Measurements from ENCODE around the gene MLLT1. TPM values are rescaled to one million over a fixed set of nuclear protein-coding genes. Genes with fewer than 3 reads are reported as not detected.

Gene MLLT1
- total RNA-seq, 1 donor: 7.8 TPM

DNA sequence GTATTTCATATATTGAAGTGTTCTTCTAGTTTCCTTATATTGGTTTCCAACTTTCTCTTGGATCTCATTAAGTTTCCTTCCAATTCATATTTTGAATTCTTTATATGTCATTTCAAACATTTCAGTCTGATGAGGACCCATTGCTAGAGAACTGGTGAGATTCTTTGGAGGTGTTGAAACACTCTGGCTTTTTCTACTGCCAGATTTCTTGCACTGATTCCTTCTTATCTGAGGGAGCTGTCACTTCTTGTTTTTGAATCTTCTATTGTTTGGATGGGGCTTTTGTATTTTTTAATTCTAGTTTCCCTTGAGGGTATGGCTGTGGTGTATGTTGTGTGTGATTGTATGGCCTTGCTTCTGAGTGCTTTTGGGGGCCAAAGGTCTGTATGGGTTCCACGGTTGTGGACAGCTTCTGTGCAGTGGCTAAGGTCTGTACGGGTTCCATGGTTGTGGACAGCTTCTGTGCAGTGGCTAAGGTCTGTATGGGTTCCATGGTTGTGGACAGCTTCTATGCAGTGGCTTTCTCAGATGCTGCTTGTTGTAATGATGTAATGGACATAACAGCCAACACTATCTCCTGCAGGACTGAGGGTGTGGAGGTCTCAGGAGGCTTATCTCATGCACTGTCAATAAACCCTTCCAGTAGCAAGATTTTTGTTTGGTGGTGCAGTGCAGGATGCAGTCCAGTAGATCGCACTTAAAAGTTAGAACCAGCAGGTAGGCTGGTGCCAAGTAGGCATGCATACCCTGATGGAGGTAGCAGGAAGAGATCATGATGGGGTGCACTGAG, 107.5 kb downstream of the MLLT1 start:
- DNase-seq (ENCODE audit: low read depth in 2 of 3, low spot score in 2 of 3): no peak

DNA sequence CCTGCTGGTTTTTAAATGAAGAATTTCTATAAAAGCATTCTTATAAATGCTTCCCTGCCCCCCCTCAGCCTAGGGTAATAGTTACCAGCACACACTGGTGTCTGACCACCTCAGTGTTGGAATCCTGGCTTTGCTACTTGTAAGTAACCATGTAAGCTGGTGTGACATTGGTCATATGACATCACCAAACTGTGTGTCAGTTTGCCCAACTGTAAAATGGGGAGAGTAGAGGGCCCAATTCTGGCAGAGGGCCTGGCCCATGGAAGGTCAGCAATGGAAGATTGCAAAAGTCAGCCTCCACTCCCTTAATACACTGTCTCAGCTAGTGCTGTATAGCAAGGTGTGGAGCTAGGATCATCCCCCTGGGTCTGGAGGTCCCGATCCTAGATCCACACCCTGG, 112.7 kb downstream of the MLLT1 start:
- DNase-seq (ENCODE audit: low read depth in 2 of 3, low spot score in 2 of 3): no peak

GRCh38 chr19:6164906-6165531, 114.8 kb downstream of the MLLT1 start:
- DNase-seq (ENCODE audit: low read depth in 2 of 3, low spot score in 2 of 3): no peak

- peak; percentile 31 to 72 (median 65) for DNase-seq (ENCODE audit: low read depth in 2 of 3, low spot score in 2 of 3)
Measured at GRCh38 chr19:6161271-6161850, 118.4 kb downstream of the MLLT1 start.

Small RNAs within 50 kb of the gene (small RNA-seq; reads per million reads assigned to genes)
- gene AC011471.1: not detected

Other genes starting within 250 kb of the MLLT1 start
- gene RFX2, start 169.5 kb downstream of the MLLT1 start, total RNA-seq: 81.1 TPM
- under 0.01 TPM for gene ACSBG2, start 144.3 kb downstream of the MLLT1 start, total RNA-seq
- under 0.01 TPM for gene ACER1, start 53.6 kb upstream of the MLLT1 start, total RNA-seq
- gene CLPP, start 81.6 kb upstream of the MLLT1 start, total RNA-seq: 193 TPM
- 66.0 TPM for gene ALKBH7, start 92.8 kb upstream of the MLLT1 start, total RNA-seq
- gene PSPN, start 96.0 kb upstream of the MLLT1 start, total RNA-seq: 2.2 TPM
- gene GTF2F1, start 113.2 kb upstream of the MLLT1 start, total RNA-seq: 69.7 TPM
- 100 TPM for gene KHSRP, start 144.8 kb upstream of the MLLT1 start, total RNA-seq
- gene SLC25A41, start 153.8 kb upstream of the MLLT1 start, total RNA-seq: not detected
- 10.8 TPM for gene SLC25A23, start 179.8 kb upstream of the MLLT1 start, total RNA-seq
- 0.27 TPM for gene CRB3, start 184.3 kb upstream of the MLLT1 start, total RNA-seq
- gene DENND1C, start 201.8 kb upstream of the MLLT1 start, total RNA-seq: 9.2 TPM
- 7.0 TPM for gene TUBB4A, start 222.3 kb upstream of the MLLT1 start, total RNA-seq